Panc1 (cell line): ENCODE measurements around the gene TIMM44. TPM values are rescaled to one million over a fixed set of nuclear protein-coding genes. Genes with fewer than 3 reads are reported as not detected.

Source experiments
- ATAC-seq: fragments of 200-7000 bp; cut with Tn5 transposase; 2 replicates; pipeline ENCODE4 v1.9.1; 2020; ENCODE audit warnings: mild to moderate bottlenecking, moderate library complexity
- BruUV-seq: library from RNA; stranded (reverse); fragments of 400-500 nt; replicated peaks from 2 replicates; lab custom pipeline; 2021; lab: Mats Ljungman, UMichigan
- CTCF ChIA-PET: fragments of 300-600 bp; sonication (Branson Sonifier 250); formaldehyde crosslinking; loops from one replicate; lab custom pipeline; 2022; ENCODE audit warnings: antibody characterized with exemption; lab: Charles Lee
- POLR2A ChIA-PET: fragments of 300-600 bp; sonication (Branson Sonifier 250); formaldehyde crosslinking; loops from one replicate; lab custom pipeline; 2022; ENCODE audit warnings: antibody characterized with exemption; lab: Charles Lee
- DNase-seq: peaks from one replicate; pipeline ENCODE4 v3.0.0-alpha.2; 2010; ENCODE audit warnings: low read depth, low spot score
- H3K27ac ChIP-seq: 2 replicates; pipeline ENCODE4 v1.5.1; 2011; ENCODE audit warnings: mild to moderate bottlenecking, low read length, inconsistent platforms
- H3K27me3 ChIP-seq: fragments of 200-500 bp; sonication (Bioruptor generic); 2 replicates; pipeline ENCODE4 v1.6.0; 2014; ENCODE audit warnings: low read length, inconsistent platforms; ENCODE audit not compliant: control insufficient read depth, insufficient read depth
- H3K36me3 ChIP-seq: fragments of 200-500 bp; sonication (Bioruptor generic); 2 replicates; pipeline ENCODE4 v1.5.1; 2014; ENCODE audit warnings: inconsistent platforms, mild to moderate bottlenecking, low read length, moderate library complexity; ENCODE audit not compliant: control insufficient read depth, insufficient read depth
- H3K4me1 ChIP-seq: 2 replicates; pipeline ENCODE4 v1.5.1; 2011; ENCODE audit warnings: inconsistent platforms, mild to moderate bottlenecking, low read length, moderate library complexity; ENCODE audit not compliant: control insufficient read depth, insufficient read depth
- H3K4me3 ChIP-seq, 2 experiments: 2 replicates each; pipeline ENCODE4 v1.5.1; 2011 to 2012; ENCODE audit warnings: low read depth in 2 of 2, low read length in 2 of 2, mild to moderate bottlenecking in 2 of 2, inconsistent platforms in 1 of 2, moderate library complexity in 1 of 2
- H3K9me3 ChIP-seq: fragments of 200-500 bp; sonication (Bioruptor generic); 2 replicates; pipeline ENCODE4 v1.5.1; 2014; ENCODE audit warnings: low read depth, mild to moderate bottlenecking, inconsistent platforms, low read length, moderate library complexity; ENCODE audit not compliant: control insufficient read depth, insufficient read depth
- POLR2AphosphoS5 ChIP-seq: IDR thresholded peaks from 2 replicates; pipeline ENCODE4 v1.6.1; 2012; ENCODE audit warnings: mild to moderate bottlenecking, low read depth, low read length, moderate library complexity
- REST ChIP-seq, 2 experiments: IDR thresholded peaks; 2 replicates each; pipeline ENCODE4 v1.6.1; 2011 to 2012; ENCODE audit warnings: low read depth in 2 of 2, control low read depth in 1 of 2, low read length in 1 of 2, mild to moderate bottlenecking in 1 of 2, moderate library complexity in 1 of 2; ENCODE audit not compliant: insufficient read depth in 1 of 2
- SIN3A ChIP-seq: IDR thresholded peaks from 2 replicates; pipeline ENCODE4 v1.6.1; 2012; ENCODE audit warnings: low read depth, mild to moderate bottlenecking, low read length, moderate library complexity, borderline replicate concordance; ENCODE audit not compliant: insufficient read depth
- TCF7L2 ChIP-seq: IDR thresholded peaks from 2 replicates; pipeline ENCODE4 v1.6.1; 2011; ENCODE audit warnings: mild to moderate bottlenecking, low read depth, low read length, inconsistent platforms
- in situ Hi-C: cut with HindIII; loops from 2 replicates; pipeline ENCODE4 v1.10.0; 2016; ENCODE audit warnings: low sequenced_read_pairs, low pct_unique_long_range_greater_than_20kb
- intact Hi-C: fragments of 100-400 bp; cut with micrococcal nuclease; formaldehyde crosslinking; loops from one replicate; pipeline ENCODE4 v1.10.0; 2022; ENCODE audit not compliant: unreplicated experiment
- total RNA-seq: library from RNA; stranded (reverse); gene quantifications from one replicate; pipeline ENCODE4 v1.2.1, GENCODE V29; 2021; ENCODE audit not compliant: unreplicated experiment
- TF ChIP-seq, protein P1 (sequence below): fragments of 450-650 bp; IDR thresholded peaks from 2 replicates; pipeline ENCODE4 v1.5.1; 2017; ENCODE audit warnings: mild to moderate bottlenecking

The TIMM44 gene
- total RNA-seq, 1 experiment from 2014 or later, result 105 TPM

DNA sequence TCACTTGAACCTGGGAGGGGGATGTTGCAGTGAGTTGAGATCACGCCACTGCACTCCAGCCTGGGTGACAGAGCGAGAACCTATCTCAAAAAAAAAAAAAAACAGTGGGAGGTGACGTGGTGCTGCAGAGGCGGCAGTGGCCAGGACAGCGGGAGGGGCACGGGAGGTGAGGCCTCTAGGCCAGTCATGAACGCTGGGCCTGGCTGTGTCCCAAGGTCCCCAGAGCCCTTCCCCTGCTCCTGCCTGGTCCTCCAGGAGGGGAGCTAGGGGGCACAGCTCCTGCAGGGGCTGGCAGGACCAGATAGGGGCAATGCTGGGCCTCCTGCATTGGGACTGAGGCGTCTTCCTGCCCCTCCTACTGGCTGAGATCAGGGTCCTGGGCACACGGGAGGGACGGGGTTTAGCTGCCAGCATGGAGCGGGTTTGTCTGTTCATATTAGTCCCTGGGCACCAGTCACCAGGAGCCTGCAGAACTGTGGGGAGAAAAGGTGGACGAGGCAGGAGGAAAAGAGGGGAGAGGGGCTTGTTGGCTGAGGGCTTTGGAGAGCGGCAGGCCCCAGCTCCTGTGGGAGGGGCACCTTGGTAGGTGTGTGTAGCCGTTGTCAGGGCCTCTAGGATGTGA lies 35.3 kb downstream of the TIMM44 start:
- CTCF ChIA-PET, result interaction anchor here (1.0 to 1.1 kb wide), 2 partner anchors 12 to 39 kb away, joined by 3 to 5 read pairs; partner anchors contain the start of gene SNAPC2

GRCh38 chr19:7907544-7907943 lies 35.9 kb downstream of the TIMM44 start:
- H3K4me3 ChIP-seq, result no peak overlapping the region
- intact Hi-C loops (no loop called here), in situ Hi-C loops (no loop called here)
- ChIA-PET POLR2A (interaction anchor here (0.6 kb wide), 1 partner anchor 91 kb away, joined by 4 read pairs; no protein-coding TSS in a partner anchor), CTCF (interaction anchor here (1.0 kb wide), 1 partner anchor 38 kb away, joined by 5 read pairs; no protein-coding TSS in a partner anchor)
- ATAC-seq (no peak), DNase-seq (no peak)
- no peaks in the 10 kb centered on the region for H3K27me3 ChIP-seq
- H3K9me3 ChIP-seq, result no peaks in the 10 kb centered on the region
- H3K27ac ChIP-seq, result no peak overlapping the region
- TF ChIP-seq TCF7L2 (no peak), SIN3A (no peak), POLR2AphosphoS5 (no peak), REST (IDR thresholded peaks at IDR 0.05; ENCODE audit: insufficient read depth in 1 of 2, low read depth in 2 of 2, low read length in 1 of 2) (no peak)
- TF ChIP-seq, protein P1, sequence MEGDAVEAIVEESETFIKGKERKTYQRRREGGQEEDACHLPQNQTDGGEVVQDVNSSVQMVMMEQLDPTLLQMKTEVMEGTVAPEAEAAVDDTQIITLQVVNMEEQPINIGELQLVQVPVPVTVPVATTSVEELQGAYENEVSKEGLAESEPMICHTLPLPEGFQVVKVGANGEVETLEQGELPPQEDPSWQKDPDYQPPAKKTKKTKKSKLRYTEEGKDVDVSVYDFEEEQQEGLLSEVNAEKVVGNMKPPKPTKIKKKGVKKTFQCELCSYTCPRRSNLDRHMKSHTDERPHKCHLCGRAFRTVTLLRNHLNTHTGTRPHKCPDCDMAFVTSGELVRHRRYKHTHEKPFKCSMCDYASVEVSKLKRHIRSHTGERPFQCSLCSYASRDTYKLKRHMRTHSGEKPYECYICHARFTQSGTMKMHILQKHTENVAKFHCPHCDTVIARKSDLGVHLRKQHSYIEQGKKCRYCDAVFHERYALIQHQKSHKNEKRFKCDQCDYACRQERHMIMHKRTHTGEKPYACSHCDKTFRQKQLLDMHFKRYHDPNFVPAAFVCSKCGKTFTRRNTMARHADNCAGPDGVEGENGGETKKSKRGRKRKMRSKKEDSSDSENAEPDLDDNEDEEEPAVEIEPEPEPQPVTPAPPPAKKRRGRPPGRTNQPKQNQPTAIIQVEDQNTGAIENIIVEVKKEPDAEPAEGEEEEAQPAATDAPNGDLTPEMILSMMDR, result no peak
- no peaks in the 10 kb centered on the region; the same call in 1 of the 2 replicates for H3K36me3 ChIP-seq
- no TSS peak for BruUV-seq
- peaks cover 6% of the 10 kb centered on the region; the same call in 1 of the 2 replicates for H3K4me1 ChIP-seq

More for the DNA sequence above, 35.3 kb downstream of the TIMM44 start:
- no peak overlapping the region for H3K4me3 ChIP-seq
- intact Hi-C loops (no loop called here), in situ Hi-C loops (no loop called here)
- POLR2A ChIA-PET, result interaction anchor here (0.6 kb wide), 1 partner anchor 61 kb away, joined by 5 read pairs; no protein-coding TSS in a partner anchor
- DNase-seq (no peak), ATAC-seq (no peak; the same call in 1 of the 2 replicates)
- no peak overlapping the region for H3K27ac ChIP-seq
- no TSS peak for BruUV-seq
- H3K4me1 ChIP-seq, result peaks cover 6% of the 10 kb centered on the region; the same call in 1 of the 2 replicates
- TF ChIP-seq REST (IDR thresholded peaks at IDR 0.05; ENCODE audit: insufficient read depth in 1 of 2, low read depth in 2 of 2, low read length in 1 of 2) (no peak), TCF7L2 (no peak), POLR2AphosphoS5 (no peak), SIN3A (no peak)
- TF ChIP-seq, protein P1, result no peak
- no peaks in the 10 kb centered on the region; the same call in 1 of the 2 replicates for H3K36me3 ChIP-seq
- H3K27me3 ChIP-seq, result no peaks in the 10 kb centered on the region
- H3K9me3 ChIP-seq, result no peaks in the 10 kb centered on the region
